Measurements from ENCODE around the gene WDR13. TPM values are rescaled to one million over a fixed set of nuclear protein-coding genes. Genes with fewer than 3 reads are reported as not detected.
"Not testable (repeated sequence)": the region's sequence is repeated elsewhere in the genome, so short reads cannot be mapped to it uniquely, and the experiment has no call there.

The WDR13 gene
- total RNA-seq, 2 donors from 2014 or later: 90.4 to 121 TPM

DNA sequence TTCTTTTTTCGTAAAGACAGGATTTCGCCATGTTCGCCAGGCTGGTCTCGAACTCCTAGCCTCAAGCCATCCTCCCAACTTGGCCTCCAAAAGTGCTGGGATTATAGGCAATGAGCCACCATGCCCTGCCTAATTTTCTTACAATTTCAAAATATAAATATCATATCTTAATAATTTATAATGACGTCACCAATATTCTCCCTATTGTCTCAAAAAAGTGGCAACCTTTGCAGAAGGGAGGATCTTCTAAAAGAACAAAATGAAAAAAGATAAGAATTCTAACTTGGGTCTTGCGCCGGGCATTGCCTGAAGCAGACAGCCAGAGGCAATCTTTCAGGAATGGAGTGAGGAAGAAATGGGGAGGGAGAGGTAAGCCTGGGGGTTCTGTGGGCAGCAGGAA lies 48.4 kb downstream of the WDR13 start:
- H3K4me3 ChIP-seq: no peak overlapping the region
- H3K9me3 ChIP-seq: no peaks in the 10 kb centered on the region
- H3K27ac ChIP-seq: no peak overlapping the region
- H3K36me3 ChIP-seq: no peaks in the 10 kb centered on the region
- TF ChIP-seq, protein P1, sequence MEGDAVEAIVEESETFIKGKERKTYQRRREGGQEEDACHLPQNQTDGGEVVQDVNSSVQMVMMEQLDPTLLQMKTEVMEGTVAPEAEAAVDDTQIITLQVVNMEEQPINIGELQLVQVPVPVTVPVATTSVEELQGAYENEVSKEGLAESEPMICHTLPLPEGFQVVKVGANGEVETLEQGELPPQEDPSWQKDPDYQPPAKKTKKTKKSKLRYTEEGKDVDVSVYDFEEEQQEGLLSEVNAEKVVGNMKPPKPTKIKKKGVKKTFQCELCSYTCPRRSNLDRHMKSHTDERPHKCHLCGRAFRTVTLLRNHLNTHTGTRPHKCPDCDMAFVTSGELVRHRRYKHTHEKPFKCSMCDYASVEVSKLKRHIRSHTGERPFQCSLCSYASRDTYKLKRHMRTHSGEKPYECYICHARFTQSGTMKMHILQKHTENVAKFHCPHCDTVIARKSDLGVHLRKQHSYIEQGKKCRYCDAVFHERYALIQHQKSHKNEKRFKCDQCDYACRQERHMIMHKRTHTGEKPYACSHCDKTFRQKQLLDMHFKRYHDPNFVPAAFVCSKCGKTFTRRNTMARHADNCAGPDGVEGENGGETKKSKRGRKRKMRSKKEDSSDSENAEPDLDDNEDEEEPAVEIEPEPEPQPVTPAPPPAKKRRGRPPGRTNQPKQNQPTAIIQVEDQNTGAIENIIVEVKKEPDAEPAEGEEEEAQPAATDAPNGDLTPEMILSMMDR (IDR thresholded peaks at IDR 0.05): no peak
- no peak for DNase-seq
- no peak overlapping the region for H3K9ac ChIP-seq (ENCODE audit: low read depth in 2 of 2, low read length in 2 of 2)
- intact Hi-C loops (cut with DNase I): no loop called here
- no peaks in the 10 kb centered on the region for H3K27me3 ChIP-seq
- H3K4me1 ChIP-seq: no peaks in the 10 kb centered on the region

DNA sequence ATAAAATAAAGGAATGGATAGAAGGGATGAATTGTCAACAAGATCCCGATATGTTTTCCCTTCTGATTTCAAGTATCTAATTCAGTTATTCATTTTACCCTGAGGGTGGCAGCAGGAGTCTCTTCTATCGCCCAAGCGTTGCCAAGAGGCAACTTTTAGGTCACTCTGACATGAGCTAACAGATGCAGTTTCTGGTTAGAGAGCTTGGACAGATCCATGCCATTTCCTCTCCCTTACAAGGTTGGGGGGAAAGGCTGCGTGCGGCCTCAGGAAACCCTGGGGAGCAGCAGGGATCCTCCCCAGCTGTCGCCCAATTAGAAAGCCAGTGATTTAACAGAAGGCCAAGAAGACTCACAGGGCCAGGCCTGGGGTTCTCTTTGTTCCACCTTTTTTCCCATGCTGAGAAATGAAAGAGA lies 51.1 kb downstream of the WDR13 start:
- Histone ChIP-seq H3K4me1 (no peaks in the 10 kb centered on the region), H3K36me3 (no peaks in the 10 kb centered on the region), H3K9ac (ENCODE audit: low read depth in 2 of 2, low read length in 2 of 2) (no peak overlapping the region), H3K9me3 (no peaks in the 10 kb centered on the region), H3K4me3 (no peak overlapping the region), H3K27me3 (no peaks in the 10 kb centered on the region), H3K27ac (no peak overlapping the region)
- TF ChIP-seq, protein P1 (IDR thresholded peaks at IDR 0.05): peak; percentile 27
- DNase-seq: peak; percentile 22
- intact Hi-C loops (cut with DNase I): no loop called here

GRCh38 chrX:48649102-48649501 lies 51.8 kb downstream of the WDR13 start:
- no peak for DNase-seq
- Histone ChIP-seq H3K9me3 (no peaks in the 10 kb centered on the region), H3K9ac (ENCODE audit: low read depth in 2 of 2, low read length in 2 of 2) (no peak overlapping the region), H3K27ac (no peak overlapping the region), H3K4me3 (no peak overlapping the region), H3K27me3 (no peaks in the 10 kb centered on the region), H3K36me3 (no peaks in the 10 kb centered on the region), H3K4me1 (no peaks in the 10 kb centered on the region)
- TF ChIP-seq, protein P1 (IDR thresholded peaks at IDR 0.05): no peak
- intact Hi-C loops (cut with DNase I): no loop called here

GRCh38 chrX:48652055-48652579 lies 54.8 kb downstream of the WDR13 start:
- H3K27me3 ChIP-seq; H3K9me3 ChIP-seq; DNase-seq; intact Hi-C loops (cut with DNase I); H3K4me1 ChIP-seq; H3K9ac ChIP-seq (ENCODE audit: low read depth in 2 of 2, low read length in 2 of 2); H3K27ac ChIP-seq; H3K36me3 ChIP-seq; H3K4me3 ChIP-seq: not testable (repeated sequence)

GRCh38 chrX:48654746-48655145 lies 57.5 kb downstream of the WDR13 start:
- H3K27ac ChIP-seq; H3K27me3 ChIP-seq; intact Hi-C loops (cut with DNase I); H3K9me3 ChIP-seq; H3K4me3 ChIP-seq; H3K36me3 ChIP-seq; H3K4me1 ChIP-seq; H3K9ac ChIP-seq (ENCODE audit: low read depth in 2 of 2, low read length in 2 of 2); DNase-seq: not testable (repeated sequence)

Other genes with a start within 250 kb of the WDR13 start
- gene SSX3, start 240.8 kb upstream of the WDR13 start, total RNA-seq: not detected
- not detected for gene SSX4, start 214.0 kb upstream of the WDR13 start, total RNA-seq
- not detected for gene SSX4B, start 185.5 kb upstream of the WDR13 start, total RNA-seq
- gene SLC38A5, start 127.2 kb upstream of the WDR13 start, total RNA-seq: 10 to 100 TPM; 18.8 to 89.3 TPM
- gene FTSJ1, start 121.3 kb upstream of the WDR13 start, total RNA-seq: 10 to 100 TPM; 18.0 to 38.7 TPM
- 1 to 10 TPM; 3.6 to 5.3 TPM for gene PORCN, start 88.5 kb upstream of the WDR13 start, total RNA-seq
- 100 to 1,000 TPM; 225 to 271 TPM for gene EBP, start 75.7 kb upstream of the WDR13 start, total RNA-seq
- 10 to 100 TPM in 1 of 2 donors, 1 to 10 TPM in 1; 8.1 to 11.6 TPM for gene TBC1D25, start 57.8 kb upstream of the WDR13 start, total RNA-seq
- gene RBM3, start 23.0 kb upstream of the WDR13 start, total RNA-seq: 100 to 1,000 TPM in 1 of 2 donors, 10 to 100 TPM in 1; 92.1 to 175 TPM
- gene WAS, start 86.3 kb downstream of the WDR13 start, total RNA-seq: 1 to 10 TPM; 3.0 to 4.9 TPM
- 10 to 100 TPM in 1 of 2 donors, 1 to 10 TPM in 1; 4.8 to 16.8 TPM for gene SUV39H1, start 99.2 kb downstream of the WDR13 start, total RNA-seq
- 1 to 10 TPM; 4.0 to 9.0 TPM for gene GLOD5, start 164.3 kb downstream of the WDR13 start, total RNA-seq
- under 1 TPM in 1 of 2 donors, not detected in 1; 0.77 TPM for gene GATA1, start 189.1 kb downstream of the WDR13 start, total RNA-seq
- gene HDAC6, start 204.6 kb downstream of the WDR13 start, total RNA-seq: 10 to 100 TPM; 66.2 to 71.5 TPM
- under 1 TPM in 1 of 2 donors, not detected in 1; 0.32 TPM for gene ERAS, start 229.0 kb downstream of the WDR13 start, total RNA-seq
- 10 to 100 TPM in 1 of 2 donors, 1 to 10 TPM in 1; 6.0 to 10.1 TPM for gene PCSK1N, start 238.1 kb downstream of the WDR13 start, total RNA-seq

Measured in colonic mucosa (tissue), 4 donors.